Epithelial cell of esophagus (primary cell): ENCODE data around the gene NENF.

Experiments used
- DNase-seq: peaks from one replicate; pipeline ENCODE4 v3.0.0; 2010; ENCODE audit warnings: low read depth
- H3K4me3 ChIP-seq: 2 replicates; pipeline ENCODE4 v1.5.1; 2011; ENCODE audit warnings: mild to moderate bottlenecking, low read length, control low read depth
- TF ChIP-seq, protein P1 (sequence below): IDR thresholded peaks from 2 replicates; pipeline ENCODE4 v1.5.1; 2011; ENCODE audit warnings: low read depth, mild to moderate bottlenecking, low read length, control low read depth, inconsistent platforms; ENCODE audit not compliant: insufficient read depth; ENCODE audit errors: missing control alignments

The NENF gene

DNA sequence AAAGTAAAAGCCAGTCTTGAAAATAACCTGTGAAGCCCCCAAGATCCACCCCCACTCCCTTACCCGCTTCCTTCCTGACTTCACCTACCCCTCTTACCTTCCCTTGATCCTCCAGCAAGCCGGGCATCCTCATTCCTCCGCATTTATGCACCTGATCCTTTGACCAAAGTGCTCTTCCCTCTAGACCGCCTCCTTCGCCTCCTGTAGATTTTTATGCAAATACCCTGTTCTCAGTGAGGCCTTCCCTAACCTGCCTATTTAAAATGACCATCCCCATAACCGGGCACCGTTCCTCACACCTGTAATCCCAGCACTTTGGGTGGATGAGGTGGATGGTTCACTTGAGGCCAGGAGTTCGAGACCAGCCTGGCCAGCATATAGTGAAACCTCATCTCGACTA lies 1.1 kb upstream of the NENF start:
- TF ChIP-seq, protein P1, sequence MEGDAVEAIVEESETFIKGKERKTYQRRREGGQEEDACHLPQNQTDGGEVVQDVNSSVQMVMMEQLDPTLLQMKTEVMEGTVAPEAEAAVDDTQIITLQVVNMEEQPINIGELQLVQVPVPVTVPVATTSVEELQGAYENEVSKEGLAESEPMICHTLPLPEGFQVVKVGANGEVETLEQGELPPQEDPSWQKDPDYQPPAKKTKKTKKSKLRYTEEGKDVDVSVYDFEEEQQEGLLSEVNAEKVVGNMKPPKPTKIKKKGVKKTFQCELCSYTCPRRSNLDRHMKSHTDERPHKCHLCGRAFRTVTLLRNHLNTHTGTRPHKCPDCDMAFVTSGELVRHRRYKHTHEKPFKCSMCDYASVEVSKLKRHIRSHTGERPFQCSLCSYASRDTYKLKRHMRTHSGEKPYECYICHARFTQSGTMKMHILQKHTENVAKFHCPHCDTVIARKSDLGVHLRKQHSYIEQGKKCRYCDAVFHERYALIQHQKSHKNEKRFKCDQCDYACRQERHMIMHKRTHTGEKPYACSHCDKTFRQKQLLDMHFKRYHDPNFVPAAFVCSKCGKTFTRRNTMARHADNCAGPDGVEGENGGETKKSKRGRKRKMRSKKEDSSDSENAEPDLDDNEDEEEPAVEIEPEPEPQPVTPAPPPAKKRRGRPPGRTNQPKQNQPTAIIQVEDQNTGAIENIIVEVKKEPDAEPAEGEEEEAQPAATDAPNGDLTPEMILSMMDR: no peak
- no peak overlapping the region for H3K4me3 ChIP-seq
- DNase-seq: no peak

DNA sequence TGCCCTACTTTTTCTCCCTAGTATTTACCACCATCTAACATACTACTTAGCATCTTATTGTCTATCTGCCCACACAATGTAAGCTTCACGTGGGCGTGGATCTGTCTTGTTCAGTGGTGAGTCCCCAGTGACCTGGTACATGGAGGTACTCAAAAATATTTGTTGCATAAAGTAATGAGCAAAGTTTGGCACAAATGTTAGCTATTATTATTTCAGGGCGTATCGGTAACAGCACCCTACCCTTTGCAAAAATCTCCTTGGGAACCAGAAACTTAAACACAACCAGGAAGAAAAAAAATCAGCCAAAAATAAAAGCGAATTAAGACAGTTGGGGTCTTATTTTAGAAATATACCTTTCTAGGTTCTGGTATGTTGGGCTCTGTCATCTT lies 454 bp upstream of the NENF start:
- peak overlapping the region; percentile 59 for H3K4me3 ChIP-seq
- TF ChIP-seq, protein P1: no peak
- DNase-seq: no peak

DNA sequence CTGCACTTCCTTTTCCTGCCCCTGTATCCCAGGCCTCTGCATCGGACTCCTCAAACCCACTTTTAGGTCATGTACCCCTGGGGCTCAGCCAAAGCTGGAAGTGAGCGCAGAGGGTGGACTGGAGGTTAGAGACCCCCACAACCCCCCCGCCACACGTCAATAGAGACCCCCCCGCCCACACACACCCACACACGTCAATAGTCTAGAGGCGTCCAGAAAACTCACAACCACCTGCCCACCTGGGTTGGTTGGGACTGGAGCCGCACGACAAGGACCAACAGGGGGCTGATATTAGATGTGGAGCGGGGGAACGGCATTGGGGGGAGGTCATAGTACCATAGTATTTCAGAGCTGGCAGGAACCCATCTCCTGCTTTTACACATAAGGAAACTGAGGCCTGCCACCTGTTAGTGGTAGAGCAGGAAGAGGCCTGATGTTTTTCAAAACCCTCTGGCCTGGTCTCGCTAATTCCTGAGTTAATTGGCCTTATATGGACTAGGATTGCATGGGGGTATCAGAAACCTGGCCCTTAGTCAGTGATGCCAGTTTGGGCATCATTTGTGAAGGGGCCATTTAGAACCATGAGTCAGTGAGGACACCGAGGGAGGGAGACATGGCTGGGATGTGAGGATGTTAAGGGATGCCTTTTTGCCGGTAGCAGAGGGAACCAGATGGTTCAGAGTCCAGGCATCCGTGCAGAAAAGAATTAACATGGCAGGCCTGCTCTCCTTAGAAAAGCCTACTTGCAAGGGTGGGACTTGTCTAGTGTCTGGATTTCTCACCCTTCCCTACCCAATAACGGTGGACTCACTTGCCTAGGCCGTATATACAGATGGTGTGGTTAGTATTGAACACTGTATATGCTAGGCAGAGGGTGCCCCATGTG lies 1.1 kb downstream of the NENF start:
- TF ChIP-seq, protein P1: no peak
- peak overlapping the region; percentile 59 for H3K4me3 ChIP-seq
- DNase-seq: no peak

DNA sequence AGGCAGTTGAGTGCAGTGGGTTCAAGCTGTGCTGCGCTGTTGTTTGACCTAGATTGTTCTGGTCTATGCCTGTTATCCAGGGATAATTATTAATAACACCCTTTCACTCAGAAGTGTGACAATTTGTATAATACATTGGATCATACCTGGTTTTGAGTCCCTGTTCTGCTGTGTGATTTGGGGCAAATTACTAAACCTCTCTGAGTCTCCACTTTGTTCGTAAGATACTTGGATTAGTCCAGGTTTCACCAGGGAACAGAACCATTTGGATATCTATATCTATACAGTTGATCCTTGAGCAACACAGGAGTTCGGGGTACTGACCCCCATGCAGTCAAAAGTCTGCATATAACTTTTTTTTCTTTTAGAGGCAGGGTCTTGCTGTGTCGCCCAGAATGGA lies 2.3 kb downstream of the NENF start:
- TF ChIP-seq, protein P1: no peak
- no peak for DNase-seq
- H3K4me3 ChIP-seq: no peak overlapping the region

DNA sequence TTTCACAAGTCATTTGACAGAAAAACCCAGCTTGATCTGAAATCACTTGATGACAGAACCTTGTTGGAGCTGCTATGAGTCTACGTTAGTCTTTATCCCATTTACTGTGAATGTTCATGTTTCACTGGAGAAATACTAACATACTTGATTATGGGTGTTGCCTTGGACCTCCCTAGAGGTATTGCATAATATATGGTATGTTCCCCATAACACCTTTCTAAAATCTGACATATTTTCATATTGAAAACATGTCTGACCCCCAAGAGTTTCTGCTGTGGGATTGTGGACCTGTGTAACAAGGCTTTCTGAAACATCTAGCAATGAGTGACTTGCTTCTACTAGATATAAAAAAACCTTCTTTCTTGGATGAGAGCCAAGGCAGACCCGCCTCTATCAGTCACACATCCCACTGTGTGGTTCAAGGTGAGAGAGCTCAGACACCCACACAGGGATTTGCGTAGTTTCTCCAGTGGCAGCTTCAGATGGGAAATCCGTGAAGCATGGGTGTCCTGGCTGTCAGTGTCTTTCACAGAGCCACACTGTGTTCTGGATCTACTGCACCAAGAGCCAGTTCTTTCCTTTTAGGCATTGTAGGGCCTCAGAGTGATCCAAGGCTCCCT lies 4.6 kb downstream of the NENF start:
- DNase-seq: peak; percentile 28
- TF ChIP-seq, protein P1: no peak
- H3K4me3 ChIP-seq: no peak overlapping the region

DNA sequence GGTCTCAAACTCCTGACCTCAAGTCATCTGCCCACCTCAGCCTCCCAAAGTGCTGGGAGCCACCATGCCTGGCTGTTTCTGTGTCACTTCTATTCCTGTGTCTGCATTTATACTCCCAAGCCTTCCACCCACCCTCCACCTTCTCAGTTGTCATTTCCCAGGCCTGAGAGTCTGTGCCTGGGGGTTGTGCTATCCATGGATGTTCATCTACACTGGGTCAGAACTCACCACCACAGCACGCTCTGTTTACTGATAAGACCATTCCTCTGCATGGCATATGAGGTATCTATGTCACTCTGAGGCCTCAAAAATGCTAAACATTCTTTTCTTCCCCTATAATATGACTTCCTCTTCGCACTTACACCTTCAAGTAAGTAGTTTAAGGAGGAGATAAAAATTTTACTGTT lies 6.1 kb downstream of the NENF start:
- DNase-seq: no peak
- no peak overlapping the region for H3K4me3 ChIP-seq
- TF ChIP-seq, protein P1: no peak
